Peyer's patch (tissue), 4 donors: ENCODE data around the gene KRTAP4-11. TPM values are rescaled to one million over a fixed set of nuclear protein-coding genes. Genes with fewer than 3 reads are reported as not detected.
"Not testable (repeated sequence)": the region's sequence is repeated elsewhere in the genome, so short reads cannot be mapped to it uniquely, and the experiment has no call there.

ENCODE experiments used
- DNase-seq, 3 donors: peaks; one replicate each; pipeline ENCODE4 v3.0.0-alpha.2; 2017 to 2019
- H3K27ac ChIP-seq, 4 donors: fragments of 200-600 bp; sonication (generic); one replicate each; pipeline ENCODE4 v1.5.1; 2016 to 2019
- H3K27me3 ChIP-seq, 2 donors: fragments of 200-600 bp; sonication (generic); one replicate each; pipeline ENCODE4 v1.5.1; 2019
- H3K36me3 ChIP-seq, 3 donors: fragments of 200-600 bp; sonication (generic); one replicate each; pipeline ENCODE4 v1.5.1; 2016 to 2019
- H3K4me1 ChIP-seq, 4 donors: fragments of 200-600 bp; sonication (generic); one replicate each; pipeline ENCODE4 v1.5.1; 2016 to 2019
- H3K4me3 ChIP-seq, 4 donors: fragments of 200-600 bp; sonication (generic); 1 replicate in 3 of 4; 2 replicates in 1 of 4; pipeline ENCODE4 v1.5.1; 2016 to 2019; ENCODE audit warnings: mild to moderate bottlenecking in 1 of 4
- H3K9me3 ChIP-seq, 4 donors: fragments of 200-600 bp; sonication (generic); one replicate each; pipeline ENCODE4 v1.5.1; 2016 to 2019; ENCODE audit warnings: mild to moderate bottlenecking in 1 of 4
- CTCF ChIP-seq, 6 experiments: fragments of 450-650 bp in 4 of 6; fragments of 200-600 bp in 2 of 6; sonication (generic) in 1 of 6; IDR thresholded peaks; one replicate each; pipeline ENCODE4 v1.5.1; 2017 to 2019; ENCODE audit warnings: antibody characterized with exemption in 6 of 6, mild to moderate bottlenecking in 3 of 6, moderate library complexity in 1 of 6
- POLR2A ChIP-seq, 2 donors: fragments of 450-650 bp; IDR thresholded peaks; one replicate each; pipeline ENCODE4 v1.5.1; 2017; ENCODE audit warnings: antibody characterized with exemption in 2 of 2, mild to moderate bottlenecking in 2 of 2, moderate library complexity in 2 of 2
- total RNA-seq, 4 donors: library from RNA; depleted of rRNA; stranded (reverse); fragments of >200 nt; gene quantifications; one replicate each; pipeline ENCODE4 v1.1.0, GENCODE V29; 2016

KRTAP4-11 gene
- total RNA-seq, 4 donors from 2014 or later: not detected

GRCh38 chr17:41116297-41116696, 1.9 kb downstream of the KRTAP4-11 start:
- Histone ChIP-seq H3K36me3 (no peaks in the 10 kb centered on the region), H3K9me3 (no peaks in the 10 kb centered on the region), H3K27ac (no peak overlapping the region), H3K4me3 (no peak overlapping the region), H3K4me1 (no peaks in the 10 kb centered on the region), H3K27me3 (no peaks in the 10 kb centered on the region)
- no peak for TF ChIP-seq POLR2A (IDR thresholded peaks at IDR 0.05)
- TF ChIP-seq CTCF (IDR thresholded peaks at IDR 0.05): no peak
- peak in 1 of 3 donors; percentile 43 for DNase-seq

GRCh38 chr17:41111151-41111885, 6.9 kb downstream of the KRTAP4-11 start:
- DNase-seq: no peak
- TF ChIP-seq POLR2A (IDR thresholded peaks at IDR 0.05): no peak
- TF ChIP-seq CTCF (IDR thresholded peaks at IDR 0.05): no peak

GRCh38 chr17:41108728-41109386, 9.3 kb downstream of the KRTAP4-11 start:
- not testable (repeated sequence) for H3K36me3 ChIP-seq, H3K9me3 ChIP-seq, H3K4me3 ChIP-seq, H3K4me1 ChIP-seq, H3K27ac ChIP-seq, H3K27me3 ChIP-seq, DNase-seq

More at GRCh38 chr17:41111151-41111885, 6.9 kb downstream of the KRTAP4-11 start:
- Histone ChIP-seq H3K4me3 (no peak overlapping the region), H3K27ac (no peak overlapping the region), H3K4me1 (no peaks in the 10 kb centered on the region), H3K27me3 (no peaks in the 10 kb centered on the region), H3K36me3 (no peaks in the 10 kb centered on the region), H3K9me3 (no peaks in the 10 kb centered on the region)

- Histone ChIP-seq H3K27me3 (no peaks in the 10 kb centered on the region), H3K36me3 (no peaks in the 10 kb centered on the region), H3K9me3 (no peaks in the 10 kb centered on the region), H3K27ac (no peak overlapping the region), H3K4me1 (no peaks in the 10 kb centered on the region), H3K4me3 (no peak overlapping the region)
- no peak for TF ChIP-seq POLR2A (IDR thresholded peaks at IDR 0.05)
- DNase-seq: no peak
Observed at GRCh38 chr17:41107941-41108450, 10.2 kb downstream of the KRTAP4-11 start.

- H3K4me3 ChIP-seq, H3K4me1 ChIP-seq, DNase-seq, H3K27ac ChIP-seq, H3K36me3 ChIP-seq, H3K9me3 ChIP-seq, H3K27me3 ChIP-seq: not testable (repeated sequence)
Observed at GRCh38 chr17:41105347-41105746, 12.8 kb downstream of the KRTAP4-11 start, which contains the start of gene KRTAP4-9. Gene KRTAP4-9 (plus strand): TSS chr17:41105389. CDS start chr17:41105389, 0 bp downstream.

GRCh38 chr17:41104386-41105038, 13.7 kb downstream of the KRTAP4-11 start:
- not testable (repeated sequence) for H3K27ac ChIP-seq, H3K27me3 ChIP-seq

GRCh38 chr17:41103896-41104295, 14.3 kb downstream of the KRTAP4-11 start:
- TF ChIP-seq POLR2A (IDR thresholded peaks at IDR 0.05): no peak
- no peak for TF ChIP-seq CTCF (IDR thresholded peaks at IDR 0.05)
- Histone ChIP-seq H3K27ac (no peak overlapping the region), H3K4me3 (no peak overlapping the region), H3K4me1 (no peaks in the 10 kb centered on the region), H3K36me3 (no peaks in the 10 kb centered on the region), H3K9me3 (no peaks in the 10 kb centered on the region), H3K27me3 (no peaks in the 10 kb centered on the region)
- no peak for DNase-seq

More at GRCh38 chr17:41104386-41105038, 13.7 kb downstream of the KRTAP4-11 start:
- not testable (repeated sequence) for H3K4me3 ChIP-seq, H3K9me3 ChIP-seq, H3K4me1 ChIP-seq, DNase-seq, H3K36me3 ChIP-seq
